GM21526 (cell line): ENCODE measurements around the gene CPT1B.
A peak's percentile ranks its signal among the peaks of the same experiment; 100 is the strongest.
"Not testable (repeated sequence)": the region's sequence is repeated elsewhere in the genome, so short reads cannot be mapped to it uniquely, and the experiment has no call there.

Experiments
- ATAC-seq: cut with Tn5 transposase; IDR thresholded peaks from one replicate; pipeline ENCODE4 v1.9.1; 2021; ENCODE audit warnings: moderate library complexity; ENCODE audit not compliant: unreplicated experiment, low FRiP score

Gene CPT1B

GRCh38 chr22:50577987-50578775 is at the start of gene CPT1B:
Gene CPT1B, minus strand, starts transcription at chr22:50578427. Its CDS starts 512 bp downstream, at chr22:50577915.
- ATAC-seq, result no peak

DNA sequence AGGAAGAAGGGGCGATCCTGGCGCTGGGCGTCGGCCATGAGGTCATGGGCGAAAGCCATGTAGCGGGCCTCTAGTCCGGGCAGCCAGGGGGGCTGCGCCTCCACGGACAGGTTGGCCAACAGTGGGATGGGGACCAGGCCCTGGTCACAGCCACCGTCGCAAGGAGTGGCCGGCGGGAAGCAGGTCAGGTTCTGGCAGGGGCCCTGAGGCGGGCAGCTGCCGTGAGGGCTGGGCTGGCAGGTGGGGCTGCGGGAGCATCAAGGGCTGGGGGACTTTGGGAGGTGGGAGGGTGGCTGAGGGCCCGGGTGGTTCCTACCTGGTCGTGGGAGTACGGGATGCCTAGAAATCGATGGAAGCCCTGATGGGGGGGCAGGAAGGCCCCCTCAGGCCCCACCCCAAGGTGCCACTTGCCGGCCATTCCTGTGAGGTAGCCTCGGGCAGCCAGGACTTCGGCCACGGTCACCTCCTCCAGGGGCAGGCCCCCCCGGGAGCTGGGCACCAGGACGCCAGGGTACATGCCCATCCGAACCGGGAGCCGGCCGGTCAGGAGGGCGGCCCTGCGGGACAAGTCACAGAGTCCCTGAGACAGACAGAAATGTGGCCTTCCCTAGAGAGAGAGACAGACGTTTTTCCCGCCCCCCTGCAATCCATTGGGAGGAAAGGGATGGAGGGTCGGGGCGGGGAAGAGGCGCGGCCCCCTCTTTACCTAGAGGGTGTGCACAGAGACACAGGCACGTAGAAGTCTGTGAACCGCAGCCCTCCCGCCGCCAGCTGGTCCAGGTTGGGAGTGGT is 48.8 kb upstream of the CPT1B start:
- ATAC-seq, result no peak

DNA sequence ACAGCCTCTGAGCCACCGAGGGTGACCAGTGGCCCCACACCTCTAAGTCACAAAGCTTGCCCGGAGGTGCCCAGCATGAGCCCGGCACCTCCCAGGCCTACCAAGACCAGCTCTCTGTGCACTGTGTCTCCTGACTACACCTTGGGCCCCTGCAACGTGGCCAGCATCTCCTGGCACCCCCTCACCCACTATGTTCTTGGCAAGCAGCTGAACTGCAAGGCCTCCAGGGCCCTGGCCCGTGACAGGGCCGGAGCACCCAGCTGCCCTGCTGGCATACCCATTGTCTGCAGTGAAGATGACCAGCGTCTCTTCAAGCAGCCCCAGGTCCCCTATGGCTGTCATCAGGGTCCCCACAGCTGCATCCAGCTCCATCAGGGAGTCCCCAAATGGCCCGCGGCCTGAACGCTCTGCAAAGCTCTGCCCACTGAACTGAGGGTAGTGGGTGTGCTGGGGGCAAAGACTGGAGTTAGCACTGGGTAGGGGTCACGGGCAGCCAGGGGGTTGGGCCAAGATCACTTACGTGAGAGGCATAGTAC is 48.2 kb upstream of the CPT1B start:
- ATAC-seq, result no peak

DNA sequence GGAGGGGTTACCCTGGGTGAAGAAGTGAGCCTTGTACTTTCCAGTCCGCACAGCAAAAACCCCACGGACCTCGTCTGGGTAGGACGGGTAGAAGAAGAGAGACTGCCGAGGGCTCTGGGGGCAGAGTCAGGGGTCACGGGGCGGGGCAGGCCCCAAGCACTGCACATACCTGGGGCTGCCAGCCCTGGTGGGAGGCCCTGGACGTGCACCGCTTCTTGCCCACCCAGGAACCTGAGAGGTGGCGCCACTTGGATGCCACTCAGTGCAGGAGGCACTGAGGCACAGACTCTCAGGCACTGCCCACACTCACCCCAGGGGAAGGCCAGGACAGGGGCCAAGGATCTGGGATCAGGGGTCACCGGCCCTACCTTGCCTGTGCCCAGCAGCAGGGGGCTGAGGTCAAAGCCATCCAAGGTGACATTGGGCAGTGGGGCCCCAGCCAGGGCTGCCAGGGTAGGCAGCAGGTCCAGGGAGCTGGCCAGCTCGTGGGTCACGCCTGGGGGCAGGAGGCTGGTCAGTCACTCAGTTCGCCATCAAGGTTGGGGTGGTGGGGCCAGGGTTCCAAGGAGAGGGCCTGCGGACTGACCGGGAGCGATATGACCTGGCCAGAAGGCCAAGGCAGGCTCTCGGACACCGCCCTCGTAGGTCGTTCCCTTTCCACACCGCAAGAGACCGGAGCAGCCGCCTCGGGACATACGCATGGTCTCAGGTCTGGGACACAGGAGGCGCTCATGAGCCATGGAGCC is 47.5 kb upstream of the CPT1B start:
- no peak for ATAC-seq

DNA sequence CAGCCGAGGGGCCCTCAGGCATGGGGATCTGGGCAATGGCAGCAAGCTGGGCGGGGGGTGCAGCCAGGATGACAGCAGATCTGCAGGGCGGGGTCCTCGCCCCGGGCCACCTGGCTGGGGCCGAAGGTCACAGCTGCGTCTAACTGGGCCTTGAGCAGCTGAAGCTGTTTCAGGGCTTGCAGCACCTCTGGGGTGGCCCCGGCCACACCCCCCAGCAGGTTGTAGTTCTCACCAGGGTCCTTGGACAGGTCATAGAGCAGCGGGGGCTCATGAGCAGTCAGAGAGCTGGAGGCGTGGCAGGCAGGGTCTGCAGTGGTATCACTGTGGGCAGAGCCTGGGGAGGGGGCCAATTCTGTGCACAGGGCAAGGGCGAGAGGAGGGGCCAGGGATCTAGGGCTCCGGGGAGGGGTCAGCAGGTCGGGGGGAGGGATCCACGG is 46.9 kb upstream of the CPT1B start:
- no peak for ATAC-seq

- no peak for ATAC-seq
These were observed 46.3 kb upstream of the CPT1B start for GRCh38 chr22:50624347-50625130.

- ATAC-seq, result no peak
These were observed 44.6 kb upstream of the CPT1B start for GRCh38 chr22:50622723-50623327.

- no peak for ATAC-seq
These were observed 43.9 kb upstream of the CPT1B start for GRCh38 chr22:50621948-50622722.

DNA sequence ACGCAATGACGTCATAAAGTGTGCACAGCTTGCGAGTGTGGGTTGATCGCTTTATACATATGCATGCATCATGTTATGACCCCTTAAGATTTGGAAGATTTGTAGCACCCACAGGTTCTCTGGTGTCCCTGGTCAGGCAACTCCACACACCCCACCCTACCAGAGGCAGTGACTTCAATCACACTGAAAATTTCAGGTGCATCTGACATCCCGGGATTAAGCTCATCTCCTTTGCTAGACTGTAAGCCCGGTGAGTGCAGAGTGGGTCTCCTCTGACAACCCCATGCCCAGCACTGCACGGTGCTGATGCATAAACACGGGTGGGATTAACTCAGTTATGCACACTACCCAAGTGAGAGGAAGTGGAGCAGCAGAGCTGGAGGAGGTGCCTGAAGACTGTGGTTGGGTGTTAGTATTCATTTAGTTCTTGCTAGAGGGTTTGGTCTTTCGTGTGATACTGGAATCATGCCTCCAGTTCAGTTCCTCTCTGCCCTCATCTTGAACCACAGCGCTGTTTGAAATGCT is 43.2 kb upstream of the CPT1B start:
- peak; percentile 12 for ATAC-seq

- peak; percentile 41 for ATAC-seq
These were observed 42.5 kb upstream of the CPT1B start for GRCh38 chr22:50620593-50621355.

DNA sequence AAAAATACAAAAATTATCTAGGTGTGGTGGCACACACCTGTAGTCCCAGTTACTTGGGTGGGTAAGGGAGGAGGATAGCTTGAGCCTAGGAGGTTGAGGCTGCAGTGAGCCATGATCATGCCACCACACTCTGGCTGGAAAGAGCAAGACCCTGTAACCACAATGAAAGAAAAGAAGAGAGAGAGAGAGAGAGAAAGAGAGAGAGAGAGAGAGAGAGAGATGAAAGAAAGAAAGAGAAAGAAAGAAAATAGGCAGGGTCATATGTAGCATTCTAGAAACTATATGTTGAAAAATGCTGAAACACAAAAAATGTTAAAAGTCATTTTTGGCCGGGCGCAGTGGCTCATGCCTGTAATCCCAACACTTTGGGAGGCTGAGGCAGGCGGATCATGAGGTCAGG is 36.1 kb upstream of the CPT1B start:
- ATAC-seq, result not testable (repeated sequence)

- ATAC-seq, result no peak
These were observed 35.2 kb upstream of the CPT1B start for GRCh38 chr22:50613291-50613981.

GRCh38 chr22:50612528-50613221 is 34.4 kb upstream of the CPT1B start:
- ATAC-seq, result no peak

GRCh38 chr22:50612168-50612527 is 33.9 kb upstream of the CPT1B start:
- ATAC-seq, result no peak

- no peak for ATAC-seq
These were observed 33.3 kb upstream of the CPT1B start for GRCh38 chr22:50611341-50612060.

- no peak for ATAC-seq
These were observed 32.4 kb upstream of the CPT1B start for GRCh38 chr22:50610581-50610980.
